Naive thymus-derived CD8-positive, alpha-beta T cell (primary cell): ENCODE measurements around the gene FAM131B. TPM values are rescaled to one million over a fixed set of nuclear protein-coding genes. Genes with fewer than 3 reads are reported as not detected.

ENCODE experiments used
- ATAC-seq, 2 donors: fragments of 150-1000 bp; cut with Tn5 transposase in 1 of 2; sonication (Bioruptor Pico), chemical (Tn5 transposase) in 1 of 2; 1 replicate in 1 of 2; 2 replicates in 1 of 2; pipeline ENCODE4 v1.10.0; 2021; ENCODE audit warnings: mild to moderate bottlenecking in 2 of 2, moderate library complexity in 2 of 2
- POLR2A ChIA-PET: fragments of 350-600 bp; sonication (Branson Sonifier 250); formaldehyde crosslinking; loops from one replicate; lab custom pipeline; 2021; ENCODE audit warnings: antibody characterized with exemption; lab: Charles Lee
- DNase-seq, 10 donors: peaks; one replicate each; pipeline versions ENCODE4 v3.0.0 to v3.0.0-alpha.2; 2020 to 2022
- H3K27ac Mint-ChIP-seq, 10 donors: one replicate each; pipeline ENCODE4 v1.8.0; 2020 to 2022; ENCODE audit warnings: mild to moderate bottlenecking in 10 of 10, mixed read lengths in 10 of 10, moderate library complexity in 4 of 10, inconsistent platforms in 1 of 10
- H3K27me3 Mint-ChIP-seq, 5 donors: one replicate each; pipeline ENCODE4 v1.8.0; 2021 to 2022; ENCODE audit warnings: mixed read lengths in 5 of 5
- H3K36me3 Mint-ChIP-seq, 3 donors: one replicate each; pipeline ENCODE4 v1.8.0; 2020 to 2022; ENCODE audit warnings: mixed read lengths in 3 of 3, mild to moderate bottlenecking in 2 of 3, inconsistent platforms in 1 of 3
- H3K4me1 Mint-ChIP-seq, 4 donors: one replicate each; pipeline ENCODE4 v1.8.0; 2021 to 2022; ENCODE audit warnings: mixed read lengths in 4 of 4
- H3K4me3 Mint-ChIP-seq, 10 donors: one replicate each; pipeline ENCODE4 v1.8.0; 2020 to 2022; ENCODE audit warnings: mild to moderate bottlenecking in 10 of 10, mixed read lengths in 10 of 10, moderate library complexity in 6 of 10, inconsistent platforms in 1 of 10
- H3K9me3 Mint-ChIP-seq, 9 donors: one replicate each; pipeline ENCODE4 v1.8.0; 2020 to 2022; ENCODE audit warnings: mixed read lengths in 9 of 9, mild to moderate bottlenecking in 3 of 9, inconsistent platforms in 1 of 9, moderate library complexity in 1 of 9
- polyA plus RNA-seq, 3 donors: library from polyadenylated mRNA; unstranded; fragments of 300-500 nt; fragmentation: Illumina TruSeq; gene quantifications; one replicate each; pipeline ENCODE4 v1.2.3, GENCODE V29; 2021
- total RNA-seq, 8 experiments: library from RNA in 2 of 8; stranded (reverse) in 2 of 8; gene quantifications; one replicate each; pipeline ENCODE4 v1.2.3 and lab custom pipeline; 2021 to 2026

FAM131B gene
- total and polyA plus RNA-seq, 5 experiments from 2014 or later: 0.44 to 1.2 (median 0.78) TPM

DNA sequence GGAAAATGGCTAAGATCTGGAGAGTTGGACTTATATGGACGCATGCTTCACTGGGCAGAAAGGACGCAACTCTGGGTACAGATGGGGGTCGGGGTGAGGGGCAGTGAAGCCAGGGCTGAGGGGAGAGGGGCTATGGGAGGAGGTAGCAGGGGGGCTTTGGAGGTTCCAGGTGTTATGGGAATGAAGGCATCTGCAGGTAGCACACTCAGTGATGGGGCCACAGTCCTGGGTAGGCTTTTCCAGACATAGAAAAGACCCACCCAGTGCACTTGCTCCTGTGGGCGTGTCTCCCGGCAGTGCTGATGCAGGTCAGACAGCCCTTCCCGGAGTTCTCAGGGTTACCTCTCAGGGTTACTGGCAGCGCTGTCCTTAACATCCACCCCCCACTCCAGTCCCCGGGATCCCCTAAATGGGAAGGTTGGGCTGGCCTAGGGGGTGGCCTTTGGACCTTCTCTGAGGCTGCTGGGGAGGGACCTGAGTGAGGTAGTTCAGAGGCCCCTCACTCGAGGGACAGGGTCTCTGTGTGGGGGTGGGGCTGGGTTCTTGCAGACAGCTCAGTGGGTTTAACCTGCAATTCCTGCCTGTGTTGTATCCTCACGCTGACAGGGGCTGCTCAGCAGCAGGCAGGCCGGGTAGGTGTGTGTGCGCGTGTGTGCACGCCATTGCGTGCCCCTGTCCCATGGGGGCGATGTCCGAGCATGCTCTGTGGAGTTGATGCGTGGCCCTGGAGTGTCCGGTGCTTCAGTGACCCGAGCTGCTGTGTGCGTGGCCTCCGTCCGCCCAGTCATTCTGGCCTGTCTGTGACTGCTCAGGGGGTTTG lies 24.9 kb upstream of the FAM131B start:
- no peak for ATAC-seq
- Mint-ChIP-seq H3K4me3 (no peak overlapping the region), H3K9me3 (no peaks in the 10 kb centered on the region), H3K27me3 (no peaks in the 10 kb centered on the region), H3K27ac (peak overlapping the region in 8 of 10 donors; percentile 53 to 85 (median 68)), H3K4me1 (peaks cover 9 to 26% (median 18%) of the 10 kb centered on the region in 4 donors), H3K36me3 (peaks cover 0 to 47% (median 0%) of the 10 kb centered on the region in 3 donors)
- no peak for DNase-seq
- POLR2A ChIA-PET: interaction anchor here (0.8 to 11.9 kb wide), 5 partner anchors 8 to 107 kb away, joined by 3 to 91 read pairs (median 9); partner anchors contain the start of gene EPHA1

DNA sequence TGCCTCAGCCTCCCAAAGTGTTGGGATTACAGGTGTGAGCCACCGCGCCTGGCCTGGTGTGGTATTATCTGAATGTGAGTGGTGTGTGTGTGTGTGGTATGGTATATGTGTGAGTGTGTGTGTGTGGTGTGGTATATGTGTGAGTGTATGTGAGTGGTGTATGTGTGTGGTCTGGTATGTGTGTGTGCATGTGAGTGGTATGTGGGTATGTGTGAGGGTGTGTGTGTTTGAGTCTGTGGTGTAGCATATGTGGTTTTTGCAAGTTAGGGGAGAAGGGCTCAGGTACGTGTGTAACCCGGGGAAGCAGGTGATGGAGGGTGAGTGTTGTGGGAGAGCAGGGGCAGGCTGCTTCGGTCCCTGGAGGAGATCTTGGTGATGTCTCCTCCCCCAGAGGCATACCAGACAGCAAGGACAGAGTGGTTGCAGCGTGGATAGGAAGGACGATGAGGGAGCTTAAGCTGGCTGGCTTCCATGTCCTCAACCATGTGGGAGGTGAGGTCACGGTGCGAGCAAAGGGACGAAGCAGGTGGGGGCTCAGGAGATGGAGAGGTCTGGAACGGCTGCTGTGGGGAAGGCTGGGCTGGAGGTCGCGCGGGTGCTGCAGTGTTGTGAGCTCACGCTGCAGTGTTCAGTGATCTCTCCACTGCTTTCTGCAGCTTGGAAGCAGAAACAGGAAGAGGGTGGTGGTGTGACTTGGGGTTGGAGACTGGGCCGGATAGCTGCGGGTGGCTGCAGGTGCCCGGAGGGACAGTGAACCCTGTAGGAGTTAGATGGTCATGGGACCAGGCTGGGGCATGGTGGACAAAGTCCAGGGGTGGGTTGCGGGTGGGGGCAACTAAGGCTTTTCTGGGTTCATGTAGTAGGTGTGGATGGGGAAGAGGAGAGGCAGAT lies 23.6 kb upstream of the FAM131B start:
- DNase-seq (peak in 7 of 10 donors; percentile 26 to 66 (median 57)), ATAC-seq (peak; percentile 42 to 58)
- POLR2A ChIA-PET: interaction anchor here (1.0 to 3.6 kb wide), 6 partner anchors 9 to 30 kb away, joined by 3 to 23 read pairs (median 10); partner anchors contain the start of gene EPHA1
- Mint-ChIP-seq H3K9me3 (no peaks in the 10 kb centered on the region), H3K27me3 (no peaks in the 10 kb centered on the region), H3K4me1 (peaks cover 9 to 26% (median 18%) of the 10 kb centered on the region in 4 donors), H3K4me3 (no peak overlapping the region), H3K36me3 (peaks cover 0 to 35% (median 0%) of the 10 kb centered on the region in 3 donors), H3K27ac (no peak overlapping the region)

DNA sequence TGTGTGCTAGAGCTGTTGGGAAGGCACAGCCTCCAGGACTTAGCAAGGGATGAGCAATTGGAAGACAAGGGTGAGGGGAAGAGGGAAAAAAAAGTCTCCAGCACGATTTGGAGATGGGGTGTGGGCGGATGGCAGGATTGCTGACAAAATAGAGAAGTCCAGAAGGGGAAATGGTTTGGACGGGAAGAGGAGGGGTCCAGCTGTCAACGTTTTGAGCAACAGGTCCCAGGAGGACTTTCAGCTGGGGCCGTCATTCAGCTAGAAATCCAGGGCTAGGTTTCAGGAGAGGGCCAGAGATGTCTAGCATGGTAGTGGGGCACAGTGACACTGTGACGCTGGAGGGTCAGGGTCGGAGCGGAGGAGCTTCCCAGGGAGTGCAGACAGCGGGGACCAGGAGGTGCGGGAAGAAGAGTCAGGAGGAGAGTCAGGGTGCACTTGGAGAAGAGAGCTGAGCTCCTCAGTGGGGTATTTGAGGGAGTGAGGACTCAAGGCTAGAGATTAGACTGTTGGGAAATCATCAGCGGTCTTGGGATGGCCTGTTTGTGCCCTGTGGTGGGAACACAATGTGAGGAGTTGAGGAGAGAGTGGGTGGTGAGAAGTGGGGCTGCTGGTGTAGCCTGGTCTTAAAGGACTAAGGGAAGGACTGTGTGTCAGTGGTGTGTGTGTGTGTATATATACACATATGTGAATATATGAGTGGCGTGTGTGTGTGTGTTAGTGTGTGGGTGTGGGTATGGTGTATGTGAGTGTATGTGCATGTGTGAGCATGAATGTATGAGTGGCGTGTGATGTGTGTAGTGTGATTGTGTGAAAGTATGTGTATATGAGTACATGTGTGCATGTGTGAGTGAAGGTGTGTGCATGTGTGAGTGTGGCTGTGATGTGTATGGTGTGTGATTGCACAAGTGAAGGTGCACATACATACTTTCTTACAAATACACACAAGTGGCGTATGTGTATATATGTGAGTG lies 22.4 kb upstream of the FAM131B start:
- H3K27me3 Mint-ChIP-seq: no peaks in the 10 kb centered on the region
- peaks cover 6 to 24% (median 15%) of the 10 kb centered on the region in 4 donors for H3K4me1 Mint-ChIP-seq
- ATAC-seq (no peak), DNase-seq (no peak)
- H3K9me3 Mint-ChIP-seq: no peaks in the 10 kb centered on the region
- H3K36me3 Mint-ChIP-seq: peaks cover 0 to 23% (median 0%) of the 10 kb centered on the region in 3 donors
- H3K27ac Mint-ChIP-seq: no peak overlapping the region
- POLR2A ChIA-PET: interaction anchor here (1.0 to 7.2 kb wide), 11 partner anchors 8 to 576 kb away, joined by 3 to 184 read pairs (median 8); partner anchors contain the start of genes EPHA1 and GSTK1
- no peak overlapping the region for H3K4me3 Mint-ChIP-seq

DNA sequence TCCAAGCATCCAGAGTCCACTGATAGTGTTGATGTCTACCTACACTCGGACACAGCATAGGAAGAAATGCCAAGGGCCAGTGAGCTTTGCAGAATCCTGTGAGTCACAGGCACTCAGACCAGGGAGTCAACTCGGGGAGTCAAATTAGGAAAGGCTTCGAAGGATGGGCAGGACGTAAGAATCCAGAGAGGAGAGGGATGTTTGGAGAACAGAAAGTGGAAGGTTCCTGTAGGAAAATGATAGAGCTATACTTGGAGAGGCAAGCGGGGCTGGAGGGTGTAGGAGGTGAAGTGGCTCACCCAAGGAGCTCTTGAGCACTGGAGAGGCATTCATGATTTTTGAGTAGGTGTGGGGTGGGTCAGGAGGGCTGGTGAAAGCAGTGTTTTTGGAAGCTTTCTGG lies 21.6 kb upstream of the FAM131B start:
- DNase-seq: no peak

DNA sequence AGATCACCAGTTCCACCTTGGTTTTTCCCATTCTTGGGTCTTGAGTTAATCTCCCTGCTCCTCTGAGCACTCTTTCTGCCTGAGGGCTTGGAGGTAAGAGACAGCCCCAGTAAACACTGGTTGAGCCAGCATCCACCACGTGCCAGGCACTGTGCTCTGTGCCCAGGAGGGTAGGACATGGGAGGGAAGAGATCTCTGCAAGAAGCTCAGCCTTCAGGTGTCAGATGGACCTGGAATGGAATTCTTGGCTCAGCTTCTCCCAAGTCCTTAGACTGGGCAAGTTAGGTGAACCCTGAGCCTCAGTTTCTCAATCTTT lies 21.1 kb upstream of the FAM131B start:
- peak overlapping the region in 1 of 10 donors; percentile 74 for H3K4me3 Mint-ChIP-seq

More for the DNA sequence above, 21.6 kb upstream of the FAM131B start:
- Mint-ChIP-seq H3K36me3 (peaks cover 0 to 17% (median 0%) of the 10 kb centered on the region in 3 donors), H3K4me1 (peaks cover 9 to 24% (median 15%) of the 10 kb centered on the region in 4 donors), H3K27ac (no peak overlapping the region), H3K4me3 (no peak overlapping the region), H3K9me3 (no peaks in the 10 kb centered on the region), H3K27me3 (no peaks in the 10 kb centered on the region)
- no peak for ATAC-seq
- POLR2A ChIA-PET: interaction anchor here (0.9 to 7.2 kb wide), 10 partner anchors 9 to 575 kb away, joined by 3 to 184 read pairs (median 8); partner anchors contain the start of genes CASP2, EPHA1 and GSTK1

DNA sequence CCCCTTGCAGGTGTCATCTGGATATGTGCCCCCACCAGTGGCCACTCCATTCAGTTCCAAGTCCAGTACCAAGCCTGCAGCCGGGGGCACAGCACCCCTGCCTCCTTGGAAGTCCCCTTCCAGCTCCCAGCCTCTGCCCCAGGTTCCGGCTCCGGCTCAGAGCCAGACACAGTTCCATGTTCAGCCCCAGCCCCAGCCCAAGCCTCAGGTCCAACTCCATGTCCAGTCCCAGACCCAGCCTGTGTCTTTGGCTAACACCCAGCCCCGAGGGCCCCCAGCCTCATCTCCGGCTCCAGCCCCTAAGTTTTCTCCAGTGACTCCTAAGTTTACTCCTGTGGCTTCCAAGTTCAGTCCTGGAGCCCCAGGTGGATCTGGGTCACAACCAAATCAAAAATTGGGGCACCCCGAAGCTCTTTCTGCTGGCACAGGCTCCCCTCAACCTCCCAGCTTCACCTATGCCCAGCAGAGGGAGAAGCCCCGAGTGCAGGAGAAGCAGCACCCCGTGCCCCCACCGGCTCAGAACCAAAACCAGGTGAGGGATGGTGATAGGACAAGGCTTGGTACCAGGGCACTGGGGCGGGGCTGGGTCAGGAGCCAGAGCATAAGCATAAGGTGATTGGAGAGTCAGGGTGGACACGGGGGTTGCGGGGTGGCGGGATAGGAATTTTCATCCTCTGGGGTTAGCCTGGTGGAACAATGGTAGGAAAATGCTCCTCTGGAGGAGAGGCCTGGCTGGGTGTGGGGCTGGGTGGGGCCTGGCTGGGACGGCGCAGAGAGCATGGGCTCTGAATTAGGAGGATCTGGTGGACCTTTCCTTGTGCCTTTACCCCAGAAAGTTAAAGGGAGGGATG lies 20.5 kb upstream of the FAM131B start:
- ATAC-seq: no peak
- H3K27me3 Mint-ChIP-seq: no peaks in the 10 kb centered on the region
- DNase-seq: no peak
- no peaks in the 10 kb centered on the region for H3K9me3 Mint-ChIP-seq
- H3K27ac Mint-ChIP-seq: peak overlapping the region in 3 of 10 donors; percentile 83 to 89 (median 87)
- H3K4me3 Mint-ChIP-seq: peak overlapping the region in 1 of 10 donors; percentile 74
- H3K36me3 Mint-ChIP-seq: peaks cover 0 to 13% (median 0%) of the 10 kb centered on the region in 3 donors
- H3K4me1 Mint-ChIP-seq: peaks cover 19 to 34% (median 24%) of the 10 kb centered on the region in 4 donors
- POLR2A ChIA-PET: interaction anchor here (1.2 to 7.2 kb wide), 6 partner anchors 8 to 120 kb away, joined by 4 to 184 read pairs (median 14); partner anchors contain the start of genes EPHA1, FAM131B and GSTK1

More for the DNA sequence above, 21.1 kb upstream of the FAM131B start:
- Mint-ChIP-seq H3K36me3 (peaks cover 0 to 13% (median 0%) of the 10 kb centered on the region in 3 donors), H3K4me1 (peaks cover 15 to 28% (median 18%) of the 10 kb centered on the region in 4 donors), H3K27me3 (no peaks in the 10 kb centered on the region), H3K9me3 (no peaks in the 10 kb centered on the region), H3K27ac (no peak overlapping the region)
- DNase-seq (no peak), ATAC-seq (no peak)
- POLR2A ChIA-PET: interaction anchor here (0.9 to 7.2 kb wide), 11 partner anchors 8 to 575 kb away, joined by 3 to 184 read pairs (median 7); partner anchors contain the start of genes CASP2, EPHA1, FAM131B and GSTK1

DNA sequence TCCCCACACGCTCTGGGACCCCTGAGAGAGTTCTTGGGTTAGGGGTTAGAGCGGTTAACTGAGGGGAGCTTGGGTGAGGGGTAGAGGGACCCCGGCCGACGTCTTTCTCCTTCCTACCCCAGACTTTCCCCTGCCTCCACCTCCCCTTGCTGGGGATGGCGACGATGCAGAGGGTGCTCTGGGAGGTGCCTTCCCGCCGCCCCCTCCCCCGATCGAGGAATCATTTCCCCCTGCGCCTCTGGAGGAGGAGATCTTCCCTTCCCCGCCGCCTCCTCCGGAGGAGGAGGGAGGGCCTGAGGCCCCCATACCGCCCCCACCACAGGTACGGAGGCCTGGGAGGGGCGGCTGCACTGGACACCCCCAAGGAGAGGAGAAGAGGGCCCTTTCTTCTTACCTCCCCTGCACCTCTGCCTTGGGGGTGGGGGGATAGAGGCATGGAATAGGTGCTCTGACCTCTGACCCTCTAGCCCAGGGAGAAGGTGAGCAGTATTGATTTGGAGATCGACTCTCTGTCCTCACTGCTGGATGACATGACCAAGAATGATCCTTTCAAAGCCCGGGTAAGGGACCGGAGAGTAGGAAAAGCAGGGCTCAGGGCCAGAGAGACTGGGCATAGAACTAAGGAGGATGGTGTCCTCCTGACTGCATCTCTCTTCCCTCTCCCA lies 19.7 kb upstream of the FAM131B start:
- H3K9me3 Mint-ChIP-seq: no peaks in the 10 kb centered on the region
- H3K4me1 Mint-ChIP-seq: peaks cover 22 to 38% (median 25%) of the 10 kb centered on the region in 4 donors
- peaks cover 0 to 9% (median 0%) of the 10 kb centered on the region in 3 donors for H3K36me3 Mint-ChIP-seq
- POLR2A ChIA-PET: interaction anchor here (1.2 to 7.2 kb wide), 6 partner anchors 9 to 119 kb away, joined by 3 to 184 read pairs (median 6); partner anchors contain the start of genes EPHA1, FAM131B and GSTK1
- H3K27me3 Mint-ChIP-seq: no peaks in the 10 kb centered on the region
- ATAC-seq: no peak
- peak overlapping the region in 1 of 10 donors; percentile 74 for H3K4me3 Mint-ChIP-seq
- no peak for DNase-seq
- H3K27ac Mint-ChIP-seq: peak overlapping the region in 4 of 10 donors; percentile 35 to 89 (median 85)

DNA sequence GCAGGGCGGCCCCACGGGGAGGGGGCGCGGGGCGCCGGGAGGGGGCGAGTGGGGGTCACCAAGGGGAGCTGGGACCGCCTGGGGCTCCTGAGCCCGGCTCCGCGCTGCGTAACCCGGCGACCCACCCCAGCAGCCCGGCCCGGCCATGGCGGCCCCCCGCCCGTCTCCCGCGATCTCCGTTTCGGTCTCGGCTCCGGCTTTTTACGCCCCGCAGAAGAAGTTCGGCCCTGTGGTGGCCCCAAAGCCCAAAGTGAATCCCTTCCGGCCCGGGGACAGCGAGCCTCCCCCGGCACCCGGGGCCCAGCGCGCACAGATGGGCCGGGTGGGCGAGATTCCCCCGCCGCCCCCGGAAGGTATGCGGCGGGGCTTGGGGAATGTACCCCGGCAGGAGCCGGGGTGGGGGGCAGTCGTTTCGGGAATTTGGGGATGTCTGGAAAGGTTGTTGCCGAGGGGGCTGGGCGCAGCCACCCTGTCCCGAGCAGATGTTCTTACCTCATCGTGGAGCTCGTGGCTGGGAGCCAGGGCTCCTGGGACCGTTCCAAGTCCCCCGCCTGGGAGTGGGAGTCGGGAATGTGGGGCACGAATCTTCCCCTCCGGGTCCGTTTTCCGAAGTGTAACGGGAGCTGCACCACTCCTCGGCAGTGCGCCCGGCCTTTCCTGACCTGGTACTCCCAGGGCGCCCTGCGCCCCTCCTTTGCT lies 19.1 kb upstream of the FAM131B start:
- Mint-ChIP-seq H3K27me3 (no peaks in the 10 kb centered on the region), H3K36me3 (peaks cover 0 to 9% (median 0%) of the 10 kb centered on the region in 3 donors), H3K27ac (peak overlapping the region in 4 of 10 donors; percentile 35 to 89 (median 82)), H3K4me1 (peaks cover 24 to 44% (median 32%) of the 10 kb centered on the region in 4 donors), H3K4me3 (peak overlapping the region in 4 of 10 donors; percentile 21 to 74 (median 49)), H3K9me3 (no peaks in the 10 kb centered on the region)
- DNase-seq (no peak), ATAC-seq (peak; percentile 2 to 16)
- POLR2A ChIA-PET: interaction anchor here (1.2 to 7.2 kb wide), 6 partner anchors 10 to 141 kb away, joined by 3 to 184 read pairs (median 6); partner anchors contain the start of genes EPHA1 and GSTK1

DNA sequence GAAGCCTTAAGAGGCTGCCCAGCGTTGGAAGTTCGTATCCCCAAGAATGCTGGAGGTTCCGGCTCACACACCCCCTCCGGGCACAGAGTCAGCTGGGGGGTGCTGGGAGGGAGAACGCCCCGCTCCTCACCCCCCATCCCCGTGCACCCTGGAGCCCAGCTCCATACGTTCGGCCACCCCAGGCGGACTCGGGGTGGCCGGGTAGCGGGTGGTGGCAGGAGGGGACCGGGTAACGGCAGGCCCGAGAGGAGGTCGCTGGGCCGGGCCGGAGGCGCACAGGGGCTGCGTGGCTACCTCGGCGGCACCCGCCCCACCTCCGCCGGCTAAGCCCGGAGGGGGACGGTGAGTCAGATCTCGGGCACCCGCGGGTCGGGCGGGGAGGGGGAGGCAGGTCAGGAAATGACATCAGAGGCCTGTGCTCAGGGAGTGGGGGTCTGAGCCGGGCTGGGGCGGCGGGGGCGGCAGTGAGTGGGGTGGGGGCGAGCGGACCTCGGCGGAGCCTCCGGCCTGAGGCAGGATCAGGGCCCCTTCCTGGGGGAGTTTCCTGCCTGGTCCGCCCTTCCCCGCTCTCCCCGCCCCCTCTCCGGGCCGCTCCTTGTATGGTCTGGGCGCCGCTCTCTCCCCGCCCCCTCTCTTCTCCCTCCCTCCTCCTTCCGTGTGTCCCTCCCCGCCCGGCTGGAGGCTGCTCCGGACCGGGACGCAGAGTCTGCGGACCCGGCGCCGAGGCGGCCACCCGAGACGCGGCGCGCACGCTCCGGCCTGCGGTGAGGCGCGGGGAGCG lies 18.3 kb upstream of the FAM131B start, which contains the start of gene ZYX:
Gene ZYX (plus strand): TSS at position 700 of the 781 bp plus-strand sequence. CDS start 227 bp downstream, outside the sequence.
- Mint-ChIP-seq H3K27ac (peak within 1 kb of the TSS; percentile 91 to 99 (median 94)), H3K36me3 (peaks cover 0 to 9% (median 0%) of the 10 kb centered on the region in 3 donors), H3K4me1 (peaks cover 29 to 52% (median 39%) of the 10 kb centered on the region in 4 donors), H3K4me3 (peak within 1 kb of the TSS in 9 of 10 donors; percentile 88 to 95 (median 92)), H3K9me3 (no peaks in the 10 kb centered on the region), H3K27me3 (no peaks in the 10 kb centered on the region)
- POLR2A ChIA-PET: interaction anchor here (0.7 to 7.2 kb wide), 27 partner anchors 9 to 1042 kb away, joined by 3 to 184 read pairs (median 4); partner anchors contain the start of genes CASP2, EPHA1, FAM131B and GSTK1
- peak; percentile 72 to 93 (median 80) for DNase-seq
- peak; percentile 71 to 72 for ATAC-seq
